DOHH2 (cell line): ENCODE results near the gene PEMT.

Experiments used
- EZH2phosphoT487 ChIP-seq: fragments of 200-600 bp; sonication (generic); IDR thresholded peaks from 2 replicates; pipeline ENCODE4 v1.6.1; 2017; ENCODE audit warnings: borderline replicate concordance, mild to moderate bottlenecking, antibody characterized with exemption, low read length, moderate library complexity, mixed read lengths
- TF ChIP-seq, protein P1 (sequence below): fragments of 200-600 bp; sonication (generic); IDR thresholded peaks from one replicate; pipeline ENCODE4 v1.5.1; 2014; ENCODE audit warnings: antibody characterized with exemption, mild to moderate bottlenecking, low read depth, low read length; ENCODE audit not compliant: poor library complexity, severe bottlenecking

DNA sequence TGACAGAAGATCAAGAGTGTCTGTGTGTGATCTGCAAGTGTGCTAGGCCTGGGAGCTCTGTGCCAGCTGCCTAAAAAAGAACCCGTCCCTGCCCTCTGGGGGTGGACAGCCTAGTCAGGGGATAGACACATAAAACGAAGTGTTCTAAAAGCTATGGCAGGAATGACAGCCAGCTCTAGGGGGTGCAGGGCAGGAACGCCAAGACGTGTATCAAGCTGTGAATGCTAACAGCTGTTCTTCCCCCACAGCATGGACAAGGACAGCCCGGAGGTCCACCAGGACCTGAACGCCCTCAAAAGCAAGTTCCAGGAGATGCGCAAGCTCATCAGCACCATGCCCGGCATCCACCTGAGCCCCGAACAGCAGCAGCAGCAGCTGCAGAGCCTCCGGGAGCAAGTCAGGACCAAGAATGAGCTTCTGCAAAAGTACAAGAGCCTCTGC, 100.5 kb downstream of the PEMT start:
- TF ChIP-seq, protein P1, sequence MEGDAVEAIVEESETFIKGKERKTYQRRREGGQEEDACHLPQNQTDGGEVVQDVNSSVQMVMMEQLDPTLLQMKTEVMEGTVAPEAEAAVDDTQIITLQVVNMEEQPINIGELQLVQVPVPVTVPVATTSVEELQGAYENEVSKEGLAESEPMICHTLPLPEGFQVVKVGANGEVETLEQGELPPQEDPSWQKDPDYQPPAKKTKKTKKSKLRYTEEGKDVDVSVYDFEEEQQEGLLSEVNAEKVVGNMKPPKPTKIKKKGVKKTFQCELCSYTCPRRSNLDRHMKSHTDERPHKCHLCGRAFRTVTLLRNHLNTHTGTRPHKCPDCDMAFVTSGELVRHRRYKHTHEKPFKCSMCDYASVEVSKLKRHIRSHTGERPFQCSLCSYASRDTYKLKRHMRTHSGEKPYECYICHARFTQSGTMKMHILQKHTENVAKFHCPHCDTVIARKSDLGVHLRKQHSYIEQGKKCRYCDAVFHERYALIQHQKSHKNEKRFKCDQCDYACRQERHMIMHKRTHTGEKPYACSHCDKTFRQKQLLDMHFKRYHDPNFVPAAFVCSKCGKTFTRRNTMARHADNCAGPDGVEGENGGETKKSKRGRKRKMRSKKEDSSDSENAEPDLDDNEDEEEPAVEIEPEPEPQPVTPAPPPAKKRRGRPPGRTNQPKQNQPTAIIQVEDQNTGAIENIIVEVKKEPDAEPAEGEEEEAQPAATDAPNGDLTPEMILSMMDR, result no peak
- TF ChIP-seq EZH2phosphoT487, result no peak
